Fibroblast of skin of back (primary cell): ENCODE data around the gene PLPP3.

Experiments
- DNase-seq: peaks from one replicate; pipeline ENCODE4 v3.0.0-alpha.2; 2013

The PLPP3 gene

GRCh38 chr1:56494306-56494705 lies 85.1 kb downstream of the PLPP3 start:
- DNase-seq: no peak

DNA sequence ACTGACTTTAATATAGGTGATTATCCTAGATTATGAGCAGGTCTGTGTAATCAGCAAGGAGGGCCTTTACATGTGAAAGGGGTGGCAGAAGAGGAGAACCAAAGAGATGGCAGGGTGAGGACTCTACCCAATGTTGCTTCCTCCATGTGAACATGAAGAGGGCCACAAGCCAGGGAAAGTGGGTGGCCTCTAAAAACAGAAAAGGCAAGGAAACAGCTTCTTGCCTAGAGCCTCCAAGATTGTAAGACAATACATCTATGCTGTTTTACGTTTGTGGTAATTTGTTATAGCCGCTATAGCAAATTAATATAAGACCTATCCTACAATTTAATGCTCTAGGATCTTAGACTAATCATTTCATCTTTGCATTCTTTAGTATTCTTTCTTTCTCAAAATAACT lies 85.5 kb downstream of the PLPP3 start:
- DNase-seq: no peak

DNA sequence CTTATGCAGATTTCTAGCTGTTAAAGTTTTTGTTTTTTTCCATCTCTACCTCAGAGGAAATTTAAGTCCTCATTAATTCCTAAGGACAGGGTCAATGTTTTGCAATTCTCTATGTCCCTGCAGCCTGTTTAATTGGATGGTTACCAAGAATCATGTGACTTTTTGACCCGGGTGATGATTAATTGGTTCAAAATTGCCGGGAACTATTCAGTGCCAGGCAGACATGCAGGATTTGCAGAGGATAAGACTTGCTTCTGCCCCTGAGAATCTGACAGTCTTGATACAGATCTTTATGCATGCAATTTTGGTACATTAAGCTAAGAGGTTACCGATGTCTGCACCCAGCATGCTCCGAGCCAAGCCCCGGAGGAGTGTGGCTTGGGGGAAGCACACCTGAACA lies 87.9 kb downstream of the PLPP3 start:
- DNase-seq: peak; percentile 21

GRCh38 chr1:56490619-56491018 lies 88.7 kb downstream of the PLPP3 start:
- no peak for DNase-seq

DNA sequence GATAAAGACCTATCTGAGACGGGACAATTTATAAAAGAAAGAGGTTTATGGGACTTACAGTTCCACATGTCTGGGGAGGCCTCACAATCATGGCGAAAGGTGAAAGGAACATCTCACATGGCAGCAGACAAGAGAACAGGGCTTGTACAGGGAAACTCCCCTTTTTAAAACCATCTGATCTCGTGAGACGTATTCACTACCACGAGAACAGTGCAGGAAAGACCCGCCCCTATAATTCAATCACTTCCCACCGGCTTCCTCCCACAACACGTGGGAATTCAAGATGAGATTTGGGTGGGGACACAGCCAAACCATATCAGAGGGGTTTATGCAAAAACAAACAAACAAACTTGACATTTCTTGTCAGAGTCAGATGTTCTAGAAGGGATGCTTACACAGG lies 89.7 kb downstream of the PLPP3 start:
- no peak for DNase-seq

DNA sequence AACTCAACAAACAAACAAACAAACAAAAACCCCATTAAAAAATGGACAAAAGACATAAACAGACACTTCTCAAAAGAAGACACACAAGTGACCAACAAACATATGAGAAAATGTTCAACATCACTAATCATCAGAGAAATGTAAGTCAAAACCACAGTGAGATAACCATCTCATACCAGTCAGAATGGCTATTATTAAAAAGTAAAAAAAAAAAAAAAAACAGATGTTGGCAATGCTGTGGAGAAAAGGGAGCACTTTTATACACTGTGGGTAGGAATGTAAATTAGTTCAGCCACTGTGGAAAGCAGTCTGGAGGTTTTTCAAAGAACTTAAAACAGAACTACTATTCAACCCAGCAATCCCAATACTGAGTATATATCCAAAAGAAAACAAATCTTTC lies 94.7 kb downstream of the PLPP3 start:
- peak; percentile 17 for DNase-seq

GRCh38 chr1:56483104-56483503 lies 96.3 kb downstream of the PLPP3 start:
- no peak for DNase-seq

- no peak for DNase-seq
Observed at GRCh38 chr1:56482486-56482885, 96.9 kb downstream of the PLPP3 start.

DNA sequence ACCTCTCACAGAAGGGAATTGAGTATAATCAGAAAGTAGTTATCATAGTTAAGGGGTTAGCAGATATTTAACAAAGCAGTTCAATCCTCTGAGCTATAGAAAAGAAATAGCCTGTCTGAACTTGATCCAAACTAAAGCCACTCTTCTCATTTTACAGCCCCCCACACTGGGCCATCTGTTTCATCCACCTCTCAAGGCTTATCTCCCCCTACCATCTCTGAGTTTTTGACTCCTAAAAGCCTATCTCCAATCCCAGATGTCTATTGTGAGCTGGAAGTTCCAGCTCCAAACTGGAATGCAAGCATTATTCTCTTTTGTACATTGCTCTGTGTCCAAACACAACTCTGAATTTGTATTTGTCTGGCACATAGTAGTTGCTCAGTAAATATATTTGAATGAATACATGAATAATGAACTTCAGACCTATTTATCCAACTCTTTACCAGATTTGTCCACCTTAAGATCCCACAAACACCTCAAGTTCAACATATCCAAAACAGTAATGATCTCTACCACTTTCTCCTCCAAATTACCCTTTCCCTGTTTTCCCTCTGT lies 98.1 kb downstream of the PLPP3 start:
- DNase-seq: no peak

DNA sequence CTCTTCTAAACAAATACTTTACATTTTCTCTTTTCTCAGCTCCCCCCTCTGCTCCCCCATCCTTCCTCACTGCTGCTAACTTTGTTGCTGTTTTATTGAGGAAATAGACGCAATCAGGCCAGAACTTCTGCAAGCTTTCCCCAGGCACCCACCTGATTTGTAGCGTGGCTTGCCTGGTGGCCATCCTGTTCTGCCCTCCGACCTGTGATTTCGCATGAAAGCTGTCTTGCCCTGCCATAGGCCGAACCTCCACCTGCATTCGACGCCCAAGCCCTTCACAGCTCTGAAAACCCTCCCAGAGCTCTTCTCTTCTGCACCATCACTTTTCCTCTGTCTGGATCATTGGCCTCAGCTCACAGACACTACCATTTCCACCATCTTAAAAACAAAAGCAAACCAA lies 100.6 kb downstream of the PLPP3 start:
- DNase-seq: no peak

DNA sequence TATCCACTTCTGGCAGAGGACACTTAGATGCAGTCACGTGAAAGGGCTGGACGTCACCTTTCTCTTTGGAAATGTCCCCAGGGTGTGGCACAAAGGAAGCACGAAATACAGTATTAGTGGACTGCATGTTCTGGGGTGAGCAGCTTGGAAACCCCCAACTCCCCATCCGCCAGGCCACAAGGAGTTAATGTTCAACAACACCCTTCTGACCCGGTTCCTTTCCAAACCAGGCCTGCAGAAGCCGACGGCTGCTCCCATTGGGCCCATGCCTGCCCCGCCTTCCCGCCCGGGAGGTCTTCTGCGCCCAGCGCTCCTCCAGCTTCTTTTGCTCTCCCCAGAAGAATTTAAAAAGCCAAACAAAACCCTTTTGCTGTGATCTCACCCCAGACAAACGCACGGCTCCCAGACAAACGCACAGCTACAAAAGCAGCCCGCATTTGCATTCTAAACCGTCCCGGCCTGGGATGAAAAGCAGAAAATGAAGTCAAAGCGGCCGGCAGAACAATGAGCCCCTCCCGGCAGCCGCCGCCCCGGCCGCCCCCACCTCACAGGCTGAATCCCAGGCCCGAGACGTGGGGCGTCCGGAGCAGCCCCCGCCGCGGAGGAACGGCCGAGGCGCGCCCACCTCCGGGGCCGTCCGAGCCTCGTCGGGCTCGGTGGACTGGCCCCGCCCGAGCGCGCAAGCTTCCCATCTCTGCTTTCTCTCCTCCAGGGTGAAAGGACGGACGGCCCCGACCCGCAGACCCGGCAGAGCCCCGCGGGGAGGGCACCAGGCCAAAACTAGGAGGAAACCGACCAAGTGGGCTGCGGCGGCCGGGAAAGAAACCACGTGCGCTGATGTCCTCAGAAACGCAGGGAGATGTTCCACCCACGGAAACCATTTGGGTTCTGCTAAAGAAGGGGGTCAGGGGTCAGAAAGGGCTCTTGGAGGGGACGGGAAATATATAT lies 101.9 kb downstream of the PLPP3 start:
- peak; percentile 60 for DNase-seq

GRCh38 chr1:56473582-56474270 lies 105.6 kb downstream of the PLPP3 start:
- peak; percentile 13 for DNase-seq

DNA sequence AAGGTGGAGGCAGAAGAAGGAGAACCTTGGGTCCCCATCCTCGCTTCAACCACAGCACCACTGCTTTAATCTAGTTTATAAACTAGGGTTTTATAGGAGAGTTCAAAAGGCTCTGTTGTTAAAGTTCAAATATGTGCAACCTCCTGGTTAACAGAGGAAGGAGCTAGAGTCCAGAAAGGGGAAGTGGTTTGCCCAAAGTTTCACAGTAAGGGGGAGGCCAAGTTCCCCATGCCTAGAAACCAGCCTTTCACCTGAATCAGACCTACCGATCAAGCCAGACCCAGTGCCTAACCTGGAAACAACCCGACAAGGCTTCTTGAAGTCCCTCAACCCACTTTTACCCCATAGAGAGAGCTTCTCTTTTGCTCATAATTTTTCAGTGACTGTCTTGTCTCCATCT lies 106.5 kb downstream of the PLPP3 start:
- no peak for DNase-seq

GRCh38 chr1:56469640-56470371 lies 109.6 kb downstream of the PLPP3 start:
- peak; percentile 46 for DNase-seq

- DNase-seq: no peak
Observed at GRCh38 chr1:56468518-56468917, 110.8 kb downstream of the PLPP3 start.

DNA sequence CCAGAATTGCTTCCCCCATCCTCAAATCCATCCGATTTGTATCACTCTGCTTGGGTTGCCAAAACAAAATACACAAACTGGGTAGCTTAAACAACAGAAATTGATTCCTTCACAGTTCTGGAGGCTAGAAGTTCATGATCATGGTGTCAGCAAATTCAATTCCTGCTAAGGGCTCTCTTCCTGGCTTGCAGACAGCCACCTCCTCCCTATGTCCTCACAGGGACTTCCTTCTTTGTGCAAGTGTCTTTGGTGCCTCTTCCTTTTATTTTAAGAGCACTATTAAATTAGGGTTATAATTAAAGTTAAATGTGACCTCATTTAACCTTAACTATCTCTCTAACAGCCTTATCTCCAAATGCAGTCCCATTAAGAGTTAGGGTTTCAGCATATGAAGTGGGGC lies 112.8 kb downstream of the PLPP3 start:
- no peak for DNase-seq

GRCh38 chr1:56464294-56464693 lies 115.1 kb downstream of the PLPP3 start:
- DNase-seq: no peak

DNA sequence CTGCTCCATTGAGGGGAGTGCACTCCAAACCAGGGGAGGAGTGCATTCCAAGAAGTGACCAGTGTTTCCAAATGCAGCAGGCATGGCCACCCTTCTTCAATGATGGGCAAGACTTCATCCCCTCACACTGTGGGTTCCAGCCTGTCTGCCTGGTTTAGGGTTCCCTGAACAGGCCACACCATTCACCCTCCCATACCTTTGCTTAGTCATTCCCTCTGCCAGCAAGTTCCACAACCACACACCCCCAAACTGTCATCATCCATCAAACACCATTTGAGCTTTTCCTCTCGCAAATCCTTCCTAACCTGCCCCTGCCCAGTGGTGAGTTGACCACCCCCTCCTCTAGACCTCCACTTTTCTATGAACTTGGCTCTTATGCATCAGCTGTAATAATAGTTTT lies 116.0 kb downstream of the PLPP3 start:
- DNase-seq: no peak

DNA sequence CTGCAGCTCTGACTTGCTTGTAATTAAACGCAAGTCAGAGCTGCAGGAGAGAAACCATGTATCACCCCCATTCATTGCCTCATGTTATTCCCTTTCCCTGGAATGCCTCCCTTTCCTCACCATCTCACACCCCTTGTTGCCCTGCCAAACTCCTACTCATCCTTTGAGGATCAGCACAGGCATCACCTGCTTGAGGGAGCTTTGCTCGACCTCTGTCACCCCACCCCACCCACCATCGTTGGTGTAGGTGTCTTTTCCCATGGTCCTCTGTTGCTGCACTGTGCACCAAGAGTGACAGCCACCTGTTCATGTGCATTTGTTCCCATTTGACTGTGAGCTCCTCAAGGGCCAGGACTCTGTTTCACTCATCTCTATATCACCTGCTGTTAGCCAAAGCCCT lies 117.2 kb downstream of the PLPP3 start:
- DNase-seq: no peak

DNA sequence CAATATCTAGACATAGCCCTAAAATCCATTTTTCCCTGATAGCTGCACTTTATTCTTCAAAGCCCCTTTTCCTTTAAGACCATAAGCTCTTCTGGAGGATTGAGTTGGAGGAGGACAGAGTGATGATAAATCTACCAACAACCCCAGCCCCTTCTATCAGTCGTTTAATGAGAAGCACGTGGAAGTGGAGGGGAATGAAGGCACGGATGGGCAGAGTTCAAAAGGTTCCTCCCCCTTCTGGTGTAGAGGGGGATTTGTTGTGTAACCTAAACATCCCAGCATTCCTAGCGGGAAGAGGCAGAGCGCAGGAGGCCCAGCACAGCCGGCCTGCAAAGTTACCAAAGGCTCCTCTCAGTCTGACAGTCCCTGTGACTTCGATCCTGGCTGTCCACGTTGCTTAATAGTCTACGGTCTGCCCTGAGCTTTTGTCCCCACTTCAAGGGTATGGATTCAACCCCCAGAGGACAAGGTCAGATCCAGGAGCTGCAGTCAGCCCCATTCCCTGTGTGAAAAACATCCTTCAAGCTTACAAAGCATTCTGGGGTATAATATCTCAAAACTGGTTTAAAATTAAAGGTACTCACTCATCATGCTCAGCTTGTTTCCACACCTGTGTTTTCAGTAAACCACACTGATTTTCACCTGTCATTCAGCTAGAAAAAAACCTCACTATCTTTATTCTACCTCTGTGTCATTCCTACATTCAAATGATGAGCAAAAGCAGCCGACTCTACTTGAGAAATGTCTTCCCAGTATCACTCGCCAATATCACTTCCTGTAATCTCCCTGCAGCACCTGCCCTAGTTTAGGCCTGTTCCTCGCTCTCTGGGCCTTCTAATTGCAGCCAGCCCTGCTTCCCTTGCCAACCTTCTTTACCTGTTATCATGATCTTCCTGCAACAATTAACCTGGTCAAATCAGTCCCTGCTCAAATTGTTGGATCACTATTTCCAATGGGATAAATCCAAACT lies 117.9 kb downstream of the PLPP3 start:
- DNase-seq: no peak

- DNase-seq: no peak
Observed at GRCh38 chr1:56459260-56459659, 120.1 kb downstream of the PLPP3 start.
